Peyer's patch (tissue), 4 donors: Measurements from ENCODE around the gene SLC4A5. TPM values are rescaled to one million over a fixed set of nuclear protein-coding genes. Genes with fewer than 3 reads are reported as not detected.

Source experiments
- DNase-seq, 3 donors: peaks; one replicate each; pipeline ENCODE4 v3.0.0-alpha.2; 2017 to 2019
- H3K27ac ChIP-seq, 4 donors: fragments of 200-600 bp; sonication (generic); one replicate each; pipeline ENCODE4 v1.5.1; 2016 to 2019
- H3K27me3 ChIP-seq, 2 donors: fragments of 200-600 bp; sonication (generic); one replicate each; pipeline ENCODE4 v1.5.1; 2019
- H3K36me3 ChIP-seq, 3 donors: fragments of 200-600 bp; sonication (generic); one replicate each; pipeline ENCODE4 v1.5.1; 2016 to 2019
- H3K4me1 ChIP-seq, 4 donors: fragments of 200-600 bp; sonication (generic); one replicate each; pipeline ENCODE4 v1.5.1; 2016 to 2019
- H3K4me3 ChIP-seq, 4 donors: fragments of 200-600 bp; sonication (generic); 1 replicate in 3 of 4; 2 replicates in 1 of 4; pipeline ENCODE4 v1.5.1; 2016 to 2019; ENCODE audit warnings: mild to moderate bottlenecking in 1 of 4
- H3K9me3 ChIP-seq, 4 donors: fragments of 200-600 bp; sonication (generic); one replicate each; pipeline ENCODE4 v1.5.1; 2016 to 2019; ENCODE audit warnings: mild to moderate bottlenecking in 1 of 4
- CTCF ChIP-seq, 6 experiments: fragments of 450-650 bp in 4 of 6; fragments of 200-600 bp in 2 of 6; sonication (generic) in 1 of 6; IDR thresholded peaks; one replicate each; pipeline ENCODE4 v1.5.1; 2017 to 2019; ENCODE audit warnings: antibody characterized with exemption in 6 of 6, mild to moderate bottlenecking in 3 of 6, moderate library complexity in 1 of 6
- POLR2A ChIP-seq, 2 donors: fragments of 450-650 bp; IDR thresholded peaks; one replicate each; pipeline ENCODE4 v1.5.1; 2017; ENCODE audit warnings: antibody characterized with exemption in 2 of 2, mild to moderate bottlenecking in 2 of 2, moderate library complexity in 2 of 2
- total RNA-seq, 4 donors: library from RNA; depleted of rRNA; stranded (reverse); fragments of >200 nt; gene quantifications; one replicate each; pipeline ENCODE4 v1.1.0, GENCODE V29; 2016

Gene SLC4A5
- total RNA-seq, 4 donors from 2014 or later = 1.8 to 14.9 (median 4.9) TPM

- no peak for TF ChIP-seq POLR2A (IDR thresholded peaks at IDR 0.05)
- TF ChIP-seq CTCF (IDR thresholded peaks at IDR 0.05) = peak; percentile 58 to 80 (median 74)
- Histone ChIP-seq H3K27me3 (no peaks in the 10 kb centered on the region), H3K27ac (no peak overlapping the region), H3K9me3 (no peaks in the 10 kb centered on the region), H3K36me3 (no peaks in the 10 kb centered on the region), H3K4me1 (no peaks in the 10 kb centered on the region), H3K4me3 (no peak overlapping the region)
- DNase-seq = peak; percentile 41 to 79 (median 68)
Observed at GRCh38 chr2:74250189-74250631, 93.0 kb downstream of the SLC4A5 start.

GRCh38 chr2:74249406-74250122 lies 93.7 kb downstream of the SLC4A5 start:
- H3K9me3 ChIP-seq = no peaks in the 10 kb centered on the region
- no peak overlapping the region for H3K4me3 ChIP-seq
- DNase-seq = peak in 1 of 3 donors; percentile 28
- no peaks in the 10 kb centered on the region for H3K4me1 ChIP-seq
- no peaks in the 10 kb centered on the region for H3K36me3 ChIP-seq
- no peak overlapping the region for H3K27ac ChIP-seq
- H3K27me3 ChIP-seq = no peaks in the 10 kb centered on the region
- TF ChIP-seq CTCF (IDR thresholded peaks at IDR 0.05) = no peak
- no peak for TF ChIP-seq POLR2A (IDR thresholded peaks at IDR 0.05)

GRCh38 chr2:74246496-74247195 lies 96.6 kb downstream of the SLC4A5 start:
- Histone ChIP-seq H3K4me3 (no peak overlapping the region), H3K9me3 (no peaks in the 10 kb centered on the region), H3K27me3 (no peaks in the 10 kb centered on the region), H3K27ac (no peak overlapping the region), H3K36me3 (no peaks in the 10 kb centered on the region), H3K4me1 (no peaks in the 10 kb centered on the region)
- TF ChIP-seq CTCF (IDR thresholded peaks at IDR 0.05) (no peak), POLR2A (IDR thresholded peaks at IDR 0.05) (no peak)
- DNase-seq = no peak

GRCh38 chr2:74244286-74244685 lies 98.9 kb downstream of the SLC4A5 start:
- H3K27ac ChIP-seq = no peak overlapping the region
- H3K4me3 ChIP-seq = no peak overlapping the region
- DNase-seq = no peak
- TF ChIP-seq POLR2A (IDR thresholded peaks at IDR 0.05) = no peak
- no peak for TF ChIP-seq CTCF (IDR thresholded peaks at IDR 0.05)
- H3K36me3 ChIP-seq = no peaks in the 10 kb centered on the region
- no peaks in the 10 kb centered on the region for H3K27me3 ChIP-seq
- no peaks in the 10 kb centered on the region for H3K4me1 ChIP-seq
- H3K9me3 ChIP-seq = no peaks in the 10 kb centered on the region

- Histone ChIP-seq H3K4me1 (no peaks in the 10 kb centered on the region), H3K27me3 (no peaks in the 10 kb centered on the region), H3K27ac (no peak overlapping the region), H3K36me3 (no peaks in the 10 kb centered on the region), H3K9me3 (no peaks in the 10 kb centered on the region), H3K4me3 (no peak overlapping the region)
- DNase-seq = peak in 1 of 3 donors; percentile 8
- TF ChIP-seq CTCF (IDR thresholded peaks at IDR 0.05) (no peak), POLR2A (IDR thresholded peaks at IDR 0.05) (no peak)
Observed at GRCh38 chr2:74242354-74243071, 100.7 kb downstream of the SLC4A5 start.
